ENCODE measurements around the gene MMD. TPM values are rescaled to one million over a fixed set of nuclear protein-coding genes. Genes with fewer than 3 reads are reported as not detected.
A peak's percentile ranks its signal among the peaks of the same experiment; 100 is the strongest.

Gene MMD
- total RNA-seq, 1 experiment from 2014 or later: 19.2 TPM

DNA sequence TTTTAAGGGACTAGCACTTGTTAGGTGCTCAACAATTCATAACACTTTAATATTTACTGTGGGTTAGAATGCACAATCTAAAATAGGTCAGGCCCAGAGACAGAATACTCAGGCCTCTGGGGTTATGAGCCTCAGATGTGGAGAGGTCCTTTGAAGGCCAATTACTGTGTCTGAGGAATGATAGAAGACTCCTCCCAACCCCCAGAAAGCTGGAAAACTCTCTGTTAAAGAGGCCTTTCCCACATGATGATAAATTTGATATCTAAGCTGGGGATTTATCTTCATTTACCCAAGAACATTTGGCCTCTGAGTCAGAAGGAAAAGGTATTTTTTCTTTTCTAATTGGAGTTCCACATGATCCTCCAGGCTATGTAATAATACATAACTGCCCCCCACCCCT lies 41.1 kb upstream of the MMD start:
- no peaks in the 10 kb centered on the region for H3K9me3 Mint-ChIP-seq (ENCODE audit: low read depth, unreplicated experiment)
- BruUV-seq (replicated peaks): no TSS peak
- CTCF ChIA-PET: no interaction called here
- H3K27me3 Mint-ChIP-seq (ENCODE audit: unreplicated experiment): no peaks in the 10 kb centered on the region
- DNase-seq: no peak
- no peak overlapping the region for H3K4me3 Mint-ChIP-seq (ENCODE audit: low read depth, unreplicated experiment)
- no peaks in the 10 kb centered on the region for H3K36me3 Mint-ChIP-seq (ENCODE audit: insufficient read depth, unreplicated experiment)
- TF ChIP-seq, protein P1, sequence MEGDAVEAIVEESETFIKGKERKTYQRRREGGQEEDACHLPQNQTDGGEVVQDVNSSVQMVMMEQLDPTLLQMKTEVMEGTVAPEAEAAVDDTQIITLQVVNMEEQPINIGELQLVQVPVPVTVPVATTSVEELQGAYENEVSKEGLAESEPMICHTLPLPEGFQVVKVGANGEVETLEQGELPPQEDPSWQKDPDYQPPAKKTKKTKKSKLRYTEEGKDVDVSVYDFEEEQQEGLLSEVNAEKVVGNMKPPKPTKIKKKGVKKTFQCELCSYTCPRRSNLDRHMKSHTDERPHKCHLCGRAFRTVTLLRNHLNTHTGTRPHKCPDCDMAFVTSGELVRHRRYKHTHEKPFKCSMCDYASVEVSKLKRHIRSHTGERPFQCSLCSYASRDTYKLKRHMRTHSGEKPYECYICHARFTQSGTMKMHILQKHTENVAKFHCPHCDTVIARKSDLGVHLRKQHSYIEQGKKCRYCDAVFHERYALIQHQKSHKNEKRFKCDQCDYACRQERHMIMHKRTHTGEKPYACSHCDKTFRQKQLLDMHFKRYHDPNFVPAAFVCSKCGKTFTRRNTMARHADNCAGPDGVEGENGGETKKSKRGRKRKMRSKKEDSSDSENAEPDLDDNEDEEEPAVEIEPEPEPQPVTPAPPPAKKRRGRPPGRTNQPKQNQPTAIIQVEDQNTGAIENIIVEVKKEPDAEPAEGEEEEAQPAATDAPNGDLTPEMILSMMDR (IDR thresholded peaks at IDR 0.05; ENCODE audit: unreplicated experiment): no peak
- intact Hi-C loops (cut with micrococcal nuclease; ENCODE audit: unreplicated experiment): no loop called here
- H3K27ac Mint-ChIP-seq (ENCODE audit: unreplicated experiment): no peak overlapping the region
- H3K4me1 Mint-ChIP-seq (ENCODE audit: low read depth, unreplicated experiment): peaks cover 10% of the 10 kb centered on the region

DNA sequence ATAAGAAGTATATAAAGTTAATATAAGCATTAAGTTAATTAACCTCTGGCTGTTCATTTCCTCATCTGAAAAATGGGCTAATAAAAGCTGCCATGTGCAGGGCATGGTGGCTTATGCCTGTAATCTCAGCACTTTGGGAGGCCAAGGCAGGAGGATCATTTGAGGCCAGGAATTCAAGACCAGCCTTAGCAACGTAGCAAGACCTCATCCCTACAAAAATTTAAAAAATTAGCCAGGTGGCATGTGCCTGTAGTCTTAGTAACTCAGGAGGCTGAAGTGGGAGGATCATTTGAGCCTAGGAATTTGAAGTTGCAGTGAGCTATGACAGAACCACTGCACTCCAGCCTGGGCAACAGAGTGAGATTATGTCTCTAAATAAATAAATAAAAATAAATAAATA lies 40.6 kb upstream of the MMD start:
- no TSS peak for BruUV-seq (replicated peaks)

DNA sequence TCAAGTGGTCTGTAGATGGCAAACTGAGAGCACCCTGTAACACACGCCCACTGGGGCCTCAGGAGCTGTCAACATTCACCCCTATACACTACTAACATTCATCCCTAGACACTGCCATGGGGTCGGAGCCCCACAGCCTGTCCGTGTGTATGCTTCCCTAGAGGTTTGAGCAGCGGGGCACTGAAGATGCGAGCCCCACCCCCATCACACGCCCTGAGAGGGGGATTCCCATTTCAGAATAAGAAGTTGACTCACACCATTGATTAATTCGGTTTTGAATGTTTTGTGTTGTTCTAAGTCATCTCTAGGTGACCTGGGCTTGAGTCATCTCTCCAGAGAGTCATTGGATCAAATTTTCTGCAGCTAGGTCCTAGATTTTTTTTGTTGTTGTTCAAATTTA lies 37.3 kb upstream of the MMD start:
- Mint-ChIP-seq H3K27ac (ENCODE audit: unreplicated experiment) (peak overlapping the region; percentile 39), H3K4me1 (ENCODE audit: low read depth, unreplicated experiment) (peaks cover 21% of the 10 kb centered on the region), H3K27me3 (ENCODE audit: unreplicated experiment) (no peaks in the 10 kb centered on the region), H3K36me3 (ENCODE audit: insufficient read depth, unreplicated experiment) (peaks cover 5% of the 10 kb centered on the region), H3K9me3 (ENCODE audit: low read depth, unreplicated experiment) (no peaks in the 10 kb centered on the region), H3K4me3 (ENCODE audit: low read depth, unreplicated experiment) (no peak overlapping the region)
- DNase-seq: peak; percentile 54
- TF ChIP-seq, protein P1 (IDR thresholded peaks at IDR 0.05; ENCODE audit: unreplicated experiment): no peak
- BruUV-seq (replicated peaks): no TSS peak
- CTCF ChIA-PET: no interaction called here
- intact Hi-C loops (cut with micrococcal nuclease; ENCODE audit: unreplicated experiment): no loop called here

More for the DNA sequence above, 40.6 kb upstream of the MMD start:
- Mint-ChIP-seq H3K27ac (ENCODE audit: unreplicated experiment) (no peak overlapping the region), H3K36me3 (ENCODE audit: insufficient read depth, unreplicated experiment) (no peaks in the 10 kb centered on the region), H3K9me3 (ENCODE audit: low read depth, unreplicated experiment) (no peaks in the 10 kb centered on the region), H3K4me1 (ENCODE audit: low read depth, unreplicated experiment) (peaks cover 10% of the 10 kb centered on the region), H3K27me3 (ENCODE audit: unreplicated experiment) (no peaks in the 10 kb centered on the region), H3K4me3 (ENCODE audit: low read depth, unreplicated experiment) (no peak overlapping the region)
- CTCF ChIA-PET: no interaction called here
- TF ChIP-seq, protein P1 (IDR thresholded peaks at IDR 0.05; ENCODE audit: unreplicated experiment): no peak
- intact Hi-C loops (cut with micrococcal nuclease; ENCODE audit: unreplicated experiment): no loop called here
- DNase-seq: no peak

DNA sequence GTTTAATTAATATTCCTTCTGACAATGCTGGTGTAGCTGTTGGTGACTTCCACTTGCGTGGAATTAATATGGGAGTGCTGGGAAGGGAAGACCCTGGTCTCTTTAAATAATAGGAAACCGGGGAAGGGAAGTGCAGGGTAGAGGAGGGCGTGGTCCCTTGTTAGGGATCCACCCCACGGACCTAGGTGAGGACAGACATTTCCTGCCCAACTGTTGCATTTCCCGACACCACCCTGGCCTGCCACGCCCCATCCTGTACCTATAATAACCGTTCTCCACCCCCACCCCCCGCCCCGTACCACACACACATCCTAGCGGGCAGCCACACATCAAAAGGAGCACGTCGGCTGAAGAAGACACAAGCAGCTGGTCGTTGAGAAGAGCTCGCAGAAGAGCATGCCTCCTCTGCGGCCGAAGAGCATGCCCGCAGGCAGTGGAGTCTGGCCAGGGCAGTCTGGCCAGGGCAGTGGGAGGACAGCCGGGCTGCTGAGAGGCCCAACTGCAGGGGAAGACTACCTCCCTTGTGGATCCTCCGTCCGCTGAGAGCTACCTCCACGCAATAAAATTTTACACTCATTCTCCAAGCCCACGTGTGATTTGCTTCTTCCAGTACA lies 36.8 kb upstream of the MMD start:
- CTCF ChIA-PET: no interaction called here
- intact Hi-C loops (cut with micrococcal nuclease; ENCODE audit: unreplicated experiment): no loop called here
- Mint-ChIP-seq H3K27me3 (ENCODE audit: unreplicated experiment) (no peaks in the 10 kb centered on the region), H3K27ac (ENCODE audit: unreplicated experiment) (peak overlapping the region; percentile 39), H3K4me3 (ENCODE audit: low read depth, unreplicated experiment) (no peak overlapping the region), H3K4me1 (ENCODE audit: low read depth, unreplicated experiment) (peaks cover 21% of the 10 kb centered on the region), H3K9me3 (ENCODE audit: low read depth, unreplicated experiment) (no peaks in the 10 kb centered on the region), H3K36me3 (ENCODE audit: insufficient read depth, unreplicated experiment) (peaks cover 5% of the 10 kb centered on the region)
- BruUV-seq (replicated peaks): no TSS peak
- no peak for DNase-seq
- TF ChIP-seq, protein P1 (IDR thresholded peaks at IDR 0.05; ENCODE audit: unreplicated experiment): no peak
